Astrocyte (in vitro differentiated cells and primary cell): ENCODE data around the gene RGS14. TPM values are rescaled to one million over a fixed set of nuclear protein-coding genes. Genes with fewer than 3 reads are reported as not detected.

Source experiments
- DNase-seq: peaks from one replicate; pipeline ENCODE4 v3.0.0-alpha.2; 2010; ENCODE audit warnings: low read depth
- FAIRE-seq: peaks from 2 replicates; lab custom pipeline; 2011; peaks lifted over from hg19 to GRCh38; lab: Jason Lieb, UNC
- H2AFZ ChIP-seq: 2 replicates; pipeline ENCODE4 v1.6.0; 2012; ENCODE audit warnings: low read depth, low read length, inconsistent platforms
- H3K27ac ChIP-seq: 2 replicates; pipeline ENCODE4 v1.5.1; 2011; ENCODE audit warnings: low read depth, low read length, inconsistent platforms
- H3K27me3 ChIP-seq: 2 replicates; pipeline ENCODE4 v1.6.0; 2011; ENCODE audit warnings: low read length, inconsistent platforms; ENCODE audit not compliant: insufficient read depth
- H3K36me3 ChIP-seq: 2 replicates; pipeline ENCODE4 v1.5.1; 2011; ENCODE audit warnings: low read length, inconsistent platforms; ENCODE audit not compliant: insufficient read depth
- H3K4me1 ChIP-seq: 2 replicates; pipeline ENCODE4 v1.5.1; 2011; ENCODE audit warnings: low read length, inconsistent platforms; ENCODE audit not compliant: insufficient read depth
- H3K4me2 ChIP-seq: 2 replicates; pipeline ENCODE4 v1.6.0; 2012; ENCODE audit warnings: low read length, inconsistent platforms
- H3K4me3 ChIP-seq: 2 replicates; pipeline ENCODE4 v1.5.1; 2011; ENCODE audit warnings: low read depth, mild to moderate bottlenecking, low read length, inconsistent platforms; ENCODE audit not compliant: insufficient read depth
- H3K79me2 ChIP-seq: 2 replicates; pipeline ENCODE4 v1.6.0; 2012; ENCODE audit warnings: mild to moderate bottlenecking, low read length, inconsistent platforms; ENCODE audit not compliant: insufficient read depth
- H3K9ac ChIP-seq: 2 replicates; pipeline ENCODE4 v1.6.0; 2012; ENCODE audit warnings: mild to moderate bottlenecking, low read length, inconsistent platforms
- H3K9me3 ChIP-seq: 2 replicates; pipeline ENCODE4 v1.5.1; 2012; ENCODE audit warnings: low read depth, mild to moderate bottlenecking, low read length, inconsistent platforms; ENCODE audit not compliant: insufficient read depth
- H4K20me1 ChIP-seq: 2 replicates; pipeline ENCODE4 v1.6.0; 2012; ENCODE audit warnings: low read length, inconsistent platforms; ENCODE audit not compliant: insufficient read depth
- H3K27ac Mint-ChIP-seq: one replicate; pipeline ENCODE4 v1.8.0; 2021; ENCODE audit warnings: mild to moderate bottlenecking, mixed read lengths; ENCODE audit not compliant: unreplicated experiment
- H3K27me3 Mint-ChIP-seq: one replicate; pipeline ENCODE4 v1.8.0; 2021; ENCODE audit warnings: low read depth, mixed read lengths; ENCODE audit not compliant: unreplicated experiment
- H3K36me3 Mint-ChIP-seq: one replicate; pipeline ENCODE4 v1.8.0; 2021; ENCODE audit warnings: low read depth, mixed read lengths; ENCODE audit not compliant: unreplicated experiment
- H3K4me1 Mint-ChIP-seq: one replicate; pipeline ENCODE4 v1.8.0; 2021; ENCODE audit warnings: low read depth, mixed read lengths; ENCODE audit not compliant: unreplicated experiment
- H3K4me3 Mint-ChIP-seq: one replicate; pipeline ENCODE4 v1.8.0; 2021; ENCODE audit warnings: mild to moderate bottlenecking, moderate library complexity, mixed read lengths; ENCODE audit not compliant: unreplicated experiment
- H3K9me3 Mint-ChIP-seq: one replicate; pipeline ENCODE4 v1.8.0; 2021; ENCODE audit warnings: mild to moderate bottlenecking, mixed read lengths; ENCODE audit not compliant: unreplicated experiment
- EZH2 ChIP-seq: IDR thresholded peaks from 2 replicates; pipeline ENCODE4 v1.6.1; 2012; ENCODE audit warnings: mild to moderate bottlenecking, low read length, inconsistent platforms; ENCODE audit not compliant: insufficient read depth
- total RNA-seq: library from RNA; stranded (reverse); gene quantifications from 2 replicates; pipeline ENCODE4 v1.2.1, GENCODE V29; 2021
- TF ChIP-seq, protein P1 (sequence below): IDR thresholded peaks from 2 replicates; pipeline ENCODE4 v1.5.1; 2011; ENCODE audit warnings: low read depth, mild to moderate bottlenecking, inconsistent platforms, low read length, moderate library complexity; ENCODE audit not compliant: insufficient read depth

RGS14 gene
- total RNA-seq, 1 donor from 2014 or later = 7.8 TPM

DNA sequence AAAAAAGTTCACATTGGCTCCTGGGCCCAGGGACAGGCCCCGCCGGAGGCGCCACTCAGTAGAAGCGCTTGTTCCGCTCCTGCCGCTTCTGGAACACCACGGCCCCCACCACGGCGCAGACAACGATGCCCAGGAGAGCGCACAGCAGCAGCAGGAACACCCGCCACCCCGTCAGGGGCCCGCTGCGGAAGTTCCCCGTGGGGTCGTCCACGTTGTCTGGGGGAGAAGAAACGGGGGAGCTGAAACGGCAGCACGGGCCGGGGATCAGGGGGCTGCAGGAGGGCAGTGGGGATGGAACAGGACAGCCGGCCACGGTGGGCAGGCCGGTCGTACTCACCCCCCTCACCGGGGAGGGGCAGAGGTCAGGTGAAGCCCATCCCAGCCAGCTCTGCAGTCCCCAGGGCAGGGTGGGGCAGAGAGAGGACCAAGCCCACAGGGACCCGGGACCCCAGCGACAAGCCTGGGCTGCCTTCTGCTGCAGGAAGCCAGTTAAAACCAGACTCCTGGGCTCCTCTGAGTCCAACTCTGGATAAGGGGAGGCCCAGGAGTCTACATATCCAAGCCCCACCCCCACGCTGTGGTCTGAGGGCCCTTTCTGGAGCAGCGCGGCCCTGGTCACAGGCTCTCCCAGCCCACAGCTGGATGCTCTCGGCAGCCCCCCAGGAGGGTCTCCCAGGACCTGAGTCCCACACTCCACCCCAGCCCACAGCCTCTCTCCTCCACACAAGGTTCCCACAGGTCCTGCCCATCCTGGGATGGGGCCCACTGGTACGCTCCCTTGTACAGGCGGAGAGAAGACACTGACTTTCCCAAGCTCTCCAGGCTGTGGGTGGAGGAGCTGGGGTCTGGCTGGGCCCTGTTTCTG, 25.5 kb upstream of the RGS14 start:
- H3K4me1 Mint-ChIP-seq = peaks cover 7% of the 10 kb centered on the region
- H3K36me3 ChIP-seq = peaks cover 11% of the 10 kb centered on the region
- TF ChIP-seq, protein P1, sequence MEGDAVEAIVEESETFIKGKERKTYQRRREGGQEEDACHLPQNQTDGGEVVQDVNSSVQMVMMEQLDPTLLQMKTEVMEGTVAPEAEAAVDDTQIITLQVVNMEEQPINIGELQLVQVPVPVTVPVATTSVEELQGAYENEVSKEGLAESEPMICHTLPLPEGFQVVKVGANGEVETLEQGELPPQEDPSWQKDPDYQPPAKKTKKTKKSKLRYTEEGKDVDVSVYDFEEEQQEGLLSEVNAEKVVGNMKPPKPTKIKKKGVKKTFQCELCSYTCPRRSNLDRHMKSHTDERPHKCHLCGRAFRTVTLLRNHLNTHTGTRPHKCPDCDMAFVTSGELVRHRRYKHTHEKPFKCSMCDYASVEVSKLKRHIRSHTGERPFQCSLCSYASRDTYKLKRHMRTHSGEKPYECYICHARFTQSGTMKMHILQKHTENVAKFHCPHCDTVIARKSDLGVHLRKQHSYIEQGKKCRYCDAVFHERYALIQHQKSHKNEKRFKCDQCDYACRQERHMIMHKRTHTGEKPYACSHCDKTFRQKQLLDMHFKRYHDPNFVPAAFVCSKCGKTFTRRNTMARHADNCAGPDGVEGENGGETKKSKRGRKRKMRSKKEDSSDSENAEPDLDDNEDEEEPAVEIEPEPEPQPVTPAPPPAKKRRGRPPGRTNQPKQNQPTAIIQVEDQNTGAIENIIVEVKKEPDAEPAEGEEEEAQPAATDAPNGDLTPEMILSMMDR = no peak
- no peak for TF ChIP-seq EZH2
- no peak overlapping the region for H3K4me3 ChIP-seq
- peaks cover 11% of the 10 kb centered on the region for H3K4me1 ChIP-seq
- H3K9me3 Mint-ChIP-seq = no peaks in the 10 kb centered on the region
- no peaks in the 10 kb centered on the region for H3K9me3 ChIP-seq
- peaks cover 49% of the 10 kb centered on the region for H4K20me1 ChIP-seq
- no peak overlapping the region for H3K9ac ChIP-seq
- H3K27me3 Mint-ChIP-seq = no peaks in the 10 kb centered on the region
- no peak overlapping the region for H3K27ac Mint-ChIP-seq
- FAIRE-seq (no peak), DNase-seq (no peak)
- no peak overlapping the region for H2AFZ ChIP-seq
- H3K27ac ChIP-seq = no peak overlapping the region
- peaks cover 7% of the 10 kb centered on the region for H3K79me2 ChIP-seq
- H3K36me3 Mint-ChIP-seq = peaks cover 23% of the 10 kb centered on the region
- no peaks in the 10 kb centered on the region for H3K27me3 ChIP-seq
- no peak overlapping the region for H3K4me2 ChIP-seq
- no peak overlapping the region for H3K4me3 Mint-ChIP-seq

DNA sequence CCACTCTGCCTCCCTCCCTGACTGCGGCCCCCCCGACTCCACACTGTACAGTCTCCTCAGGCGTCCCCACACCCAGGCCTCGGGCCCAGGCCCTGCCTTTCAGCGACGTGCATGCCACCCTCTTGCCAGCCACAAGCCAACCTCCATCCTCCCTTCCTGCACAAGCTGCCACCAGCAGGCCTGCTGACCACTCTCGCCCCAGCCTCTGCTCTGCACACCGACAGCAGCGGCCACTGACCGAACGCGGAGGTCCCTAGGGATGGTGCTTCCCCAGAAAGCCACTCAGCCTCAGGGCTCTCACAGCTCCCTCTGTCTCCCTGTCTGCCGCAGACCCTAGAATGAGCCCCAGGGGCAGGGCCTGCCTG, 24.8 kb upstream of the RGS14 start:
- Histone ChIP-seq H3K27ac (no peak overlapping the region), H3K79me2 (peaks cover 7% of the 10 kb centered on the region), H3K4me2 (no peak overlapping the region), H3K9ac (no peak overlapping the region), H3K9me3 (no peaks in the 10 kb centered on the region), H3K4me1 (peaks cover 5% of the 10 kb centered on the region), H4K20me1 (peaks cover 52% of the 10 kb centered on the region), H2AFZ (no peak overlapping the region), H3K36me3 (peaks cover 11% of the 10 kb centered on the region), H3K4me3 (no peak overlapping the region), H3K27me3 (no peaks in the 10 kb centered on the region)
- Mint-ChIP-seq H3K4me3 (no peak overlapping the region), H3K4me1 (peaks cover 1% of the 10 kb centered on the region), H3K36me3 (peaks cover 23% of the 10 kb centered on the region), H3K27ac (no peak overlapping the region), H3K27me3 (no peaks in the 10 kb centered on the region), H3K9me3 (no peaks in the 10 kb centered on the region)
- no peak for FAIRE-seq
- DNase-seq = no peak
- no peak for TF ChIP-seq EZH2
- TF ChIP-seq, protein P1 = no peak
